NCI-H1048 (cell line): ENCODE results near the gene DAPK1.

Source experiments
- DNase-seq: peaks from one replicate; lab custom pipeline; 2025; lab: John Stamatoyannopoulos, UW

DAPK1 gene

GRCh38 chr9:87748881-87749280 lies 251.2 kb downstream of the DAPK1 start:
- DNase-seq: no peak

GRCh38 chr9:87749335-87750035 lies 251.8 kb downstream of the DAPK1 start:
- DNase-seq: no peak

GRCh38 chr9:87750726-87751125 lies 253.1 kb downstream of the DAPK1 start:
- no peak for DNase-seq

- DNase-seq: no peak
Observed at GRCh38 chr9:87751423-87751822, 253.8 kb downstream of the DAPK1 start.

- DNase-seq: no peak
Observed at GRCh38 chr9:87751868-87752267, 254.2 kb downstream of the DAPK1 start.

GRCh38 chr9:87753313-87753712 lies 255.6 kb downstream of the DAPK1 start:
- DNase-seq: no peak
